ENCODE measurements around the gene TLE5. TPM values are rescaled to one million over a fixed set of nuclear protein-coding genes. Genes with fewer than 3 reads are reported as not detected.

TLE5 gene
- total and polyA plus RNA-seq, 7 donors: 561 to 714 (median 588) TPM

GRCh38 chr19:3061182-3062161 lies 823 bp downstream of the TLE5 start:
- peak overlapping the region; percentile 68 to 98 (median 87) for H3K4me3 ChIP-seq
- no peaks in the 10 kb centered on the region for H3K27me3 ChIP-seq
- peaks cover 7 to 30% (median 16%) of the 10 kb centered on the region in 4 donors for H3K36me3 ChIP-seq
- intact Hi-C loops (cut with DNase I): loop anchor here (1.0 to 2.0 kb wide), 2 partner anchors 78 to 111 kb away; no protein-coding TSS in a partner anchor
- H3K9me3 ChIP-seq: no peaks in the 10 kb centered on the region
- H3K4me1 ChIP-seq: peaks cover 4 to 56% (median 54%) of the 10 kb centered on the region in 4 donors
- peak; percentile 34 to 78 (median 54) for TF ChIP-seq POLR2AphosphoS5 (IDR thresholded peaks at IDR 0.05)
- TF ChIP-seq EP300 (IDR thresholded peaks at IDR 0.05): peak in 1 of 4 donors; percentile 7
- TF ChIP-seq POLR2A (IDR thresholded peaks at IDR 0.05): peak in 1 of 2 donors; percentile 22
- TF ChIP-seq CTCF (IDR thresholded peaks at IDR 0.05): peak in 1 of 4 experiments; percentile 30
- DNase-seq: peak; percentile 84
- WGBS, 2 donors: 1 to 2% methylated on average over 88 of the region's 88 CpGs
- peak overlapping the region; percentile 93 to 99 (median 96) for H3K27ac ChIP-seq

- Histone ChIP-seq H3K9me3 (no peaks in the 10 kb centered on the region), H3K36me3 (peaks cover 9 to 36% (median 18%) of the 10 kb centered on the region in 4 donors), H3K4me1 (peaks cover 4 to 62% (median 60%) of the 10 kb centered on the region in 4 donors), H3K27ac (peak overlapping the region; percentile 93 to 99 (median 96)), H3K4me3 (peak overlapping the region; percentile 68 to 98 (median 87)), H3K27me3 (no peaks in the 10 kb centered on the region)
- intact Hi-C loops (cut with DNase I): loop anchor here (1.0 kb wide), 1 partner anchor 78 kb away; no protein-coding TSS in a partner anchor
- WGBS, 2 donors: 21 to 25% methylated on average over 4 of the region's 4 CpGs
- DNase-seq: no peak
- TF ChIP-seq POLR2AphosphoS5 (IDR thresholded peaks at IDR 0.05) (no peak), POLR2A (IDR thresholded peaks at IDR 0.05) (no peak), EP300 (IDR thresholded peaks at IDR 0.05) (no peak), CTCF (IDR thresholded peaks at IDR 0.05) (no peak)
These were observed 1.5 kb downstream of the TLE5 start for GRCh38 chr19:3060857-3061181.

GRCh38 chr19:3059653-3060052 lies 2.6 kb downstream of the TLE5 start:
- TF ChIP-seq CTCF (IDR thresholded peaks at IDR 0.05) (no peak), POLR2A (IDR thresholded peaks at IDR 0.05) (no peak), EP300 (IDR thresholded peaks at IDR 0.05) (no peak), POLR2AphosphoS5 (IDR thresholded peaks at IDR 0.05) (no peak)
- H3K4me3 ChIP-seq: no peak overlapping the region
- H3K9me3 ChIP-seq: no peaks in the 10 kb centered on the region
- peaks cover 4 to 74% (median 70%) of the 10 kb centered on the region in 4 donors for H3K4me1 ChIP-seq
- DNase-seq: no peak
- H3K36me3 ChIP-seq: peaks cover 17 to 47% (median 30%) of the 10 kb centered on the region in 4 donors
- H3K27ac ChIP-seq: peak overlapping the region; percentile 93 to 99 (median 96)
- intact Hi-C loops (cut with DNase I): no loop called here
- no peaks in the 10 kb centered on the region for H3K27me3 ChIP-seq
- WGBS, 2 donors: 89% methylated on average over 16 of the region's 16 CpGs

GRCh38 chr19:3058821-3059314 lies 3.4 kb downstream of the TLE5 start:
- no peaks in the 10 kb centered on the region for H3K27me3 ChIP-seq
- intact Hi-C loops (cut with DNase I): no loop called here
- H3K9me3 ChIP-seq: no peaks in the 10 kb centered on the region
- DNase-seq: no peak
- no peak overlapping the region for H3K4me3 ChIP-seq
- TF ChIP-seq EP300 (IDR thresholded peaks at IDR 0.05) (no peak), POLR2AphosphoS5 (IDR thresholded peaks at IDR 0.05) (no peak), CTCF (IDR thresholded peaks at IDR 0.05) (no peak), POLR2A (IDR thresholded peaks at IDR 0.05) (no peak)
- peaks cover 4 to 76% (median 70%) of the 10 kb centered on the region in 4 donors for H3K4me1 ChIP-seq
- 84 to 87% methylated on average over 10 of the region's 10 CpGs for WGBS, 2 donors
- H3K27ac ChIP-seq: peak overlapping the region; percentile 86 to 99 (median 96)
- H3K36me3 ChIP-seq: peaks cover 17 to 55% (median 38%) of the 10 kb centered on the region in 4 donors

All from sigmoid colon (tissue), 7 donors.